Left ventricle myocardium inferior (tissue), 1 donor: ENCODE data around the gene FAAP100. TPM values are rescaled to one million over a fixed set of nuclear protein-coding genes. Genes with fewer than 3 reads are reported as not detected.
A peak's percentile ranks its signal among the peaks of the same experiment; 100 is the strongest.

Experiments used
- DNase-seq: peaks from one replicate; pipeline ENCODE4 v3.0.0-alpha.2; 2020
- H3K27ac ChIP-seq: fragments of 200-600 bp; replicated peaks from 2 replicates; pipeline ENCODE4 v1.8.0; 2021
- H3K27me3 ChIP-seq: fragments of 200-600 bp; 2 replicates; pipeline ENCODE4 v1.8.0; 2021; ENCODE audit warnings: low read depth
- H3K36me3 ChIP-seq: fragments of 200-600 bp; 2 replicates; pipeline ENCODE4 v1.8.0; 2021
- H3K4me1 ChIP-seq: fragments of 200-600 bp; 2 replicates; pipeline ENCODE4 v1.8.0; 2021
- H3K4me3 ChIP-seq: fragments of 200-600 bp; 2 replicates; pipeline ENCODE4 v1.8.0; 2021; ENCODE audit warnings: mild to moderate bottlenecking, moderate library complexity
- H3K9me3 ChIP-seq: fragments of 200-600 bp; replicated peaks from 2 replicates; pipeline ENCODE4 v1.8.0; 2021
- CTCF ChIP-seq: fragments of 200-600 bp; IDR thresholded peaks from 2 replicates; pipeline ENCODE4 v1.8.0; 2021; ENCODE audit warnings: antibody characterized with exemption, mild to moderate bottlenecking, borderline replicate concordance
- intact Hi-C: fragments of 100-400 bp; cut with micrococcal nuclease; formaldehyde crosslinking; loops from one replicate; pipeline ENCODE4 v1.11.0; 2022
- total RNA-seq: library from RNA; stranded (reverse); fragmentation: NEBNext Ultra II Directional; extraction: Animal tissue kit (Norgen Biotek cat#: 25700); gene quantifications from one replicate; pipeline ENCODE4 v1.2.1, GENCODE V29; 2021
- donor health status: DM: no; HTN: yes; CAD: no; lungs with severe emphysema.

FAAP100 gene
- total RNA-seq, 1 donor from 2014 or later, result 15.9 TPM

GRCh38 chr17:81578561-81579225, 26.5 kb upstream of the FAAP100 start:
- TF ChIP-seq CTCF, result no peak
- peaks cover 70% of the 10 kb centered on the region for H3K36me3 ChIP-seq
- H3K4me3 ChIP-seq, result no peak overlapping the region
- DNase-seq, result no peak
- H3K9me3 ChIP-seq, result no peaks in the 10 kb centered on the region
- peaks cover 48% of the 10 kb centered on the region for H3K4me1 ChIP-seq
- intact Hi-C loops, result no loop called here
- no peaks in the 10 kb centered on the region for H3K27me3 ChIP-seq
- no peak overlapping the region for H3K27ac ChIP-seq

- H3K4me1 ChIP-seq, result peaks cover 48% of the 10 kb centered on the region
- no peak for TF ChIP-seq CTCF
- DNase-seq, result no peak
- intact Hi-C loops, result no loop called here
- peaks cover 70% of the 10 kb centered on the region for H3K36me3 ChIP-seq
- H3K4me3 ChIP-seq, result no peak overlapping the region
- H3K27me3 ChIP-seq, result no peaks in the 10 kb centered on the region
- no peaks in the 10 kb centered on the region for H3K9me3 ChIP-seq
- H3K27ac ChIP-seq, result no peak overlapping the region
Measured at GRCh38 chr17:81578038-81578441, 25.9 kb upstream of the FAAP100 start.

GRCh38 chr17:81577278-81578000, 25.3 kb upstream of the FAAP100 start:
- no peaks in the 10 kb centered on the region for H3K9me3 ChIP-seq
- DNase-seq, result no peak
- H3K36me3 ChIP-seq, result peaks cover 68% of the 10 kb centered on the region
- TF ChIP-seq CTCF, result no peak
- H3K27me3 ChIP-seq, result no peaks in the 10 kb centered on the region
- intact Hi-C loops, result no loop called here
- peak overlapping the region; percentile 16 for H3K27ac ChIP-seq
- peaks cover 48% of the 10 kb centered on the region for H3K4me1 ChIP-seq
- H3K4me3 ChIP-seq, result peak overlapping the region; percentile 28

DNA sequence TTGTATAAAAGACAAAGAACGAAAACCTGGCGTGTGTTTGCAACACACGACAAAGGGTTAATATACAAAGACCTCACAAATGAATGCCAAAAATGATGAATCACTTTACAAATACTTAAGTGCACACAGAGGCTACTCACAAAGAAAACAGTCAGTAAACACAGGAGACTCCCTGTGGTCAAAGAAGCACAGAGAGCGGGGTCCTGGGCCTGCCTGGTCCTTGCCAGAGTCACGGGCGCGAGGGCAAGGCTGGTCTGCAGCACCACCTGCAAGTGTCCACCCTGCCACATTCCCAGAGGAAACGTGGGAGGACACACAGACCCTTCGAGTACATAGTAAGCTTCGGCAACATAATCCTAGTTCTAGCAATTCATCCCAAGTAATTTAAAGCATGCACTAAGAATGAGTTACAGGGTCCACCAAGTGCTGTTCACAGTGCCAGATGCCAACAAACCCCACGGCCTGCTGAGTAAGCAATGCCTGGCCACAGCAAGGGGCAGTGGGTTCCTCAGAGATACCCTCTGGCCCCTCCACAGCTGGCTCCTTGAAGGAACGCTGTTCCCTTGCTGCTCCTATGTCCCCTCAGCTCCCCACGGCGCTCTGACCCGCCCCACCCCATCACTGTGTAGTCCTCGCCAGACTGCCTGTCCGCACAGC, 24.6 kb upstream of the FAAP100 start:
- peak overlapping the region; percentile 16 for H3K27ac ChIP-seq
- intact Hi-C loops, result no loop called here
- TF ChIP-seq CTCF, result no peak
- no peaks in the 10 kb centered on the region for H3K27me3 ChIP-seq
- DNase-seq, result no peak
- peak overlapping the region; percentile 28 for H3K4me3 ChIP-seq
- no peaks in the 10 kb centered on the region for H3K9me3 ChIP-seq
- peaks cover 68% of the 10 kb centered on the region for H3K36me3 ChIP-seq
- peaks cover 44% of the 10 kb centered on the region for H3K4me1 ChIP-seq

DNA sequence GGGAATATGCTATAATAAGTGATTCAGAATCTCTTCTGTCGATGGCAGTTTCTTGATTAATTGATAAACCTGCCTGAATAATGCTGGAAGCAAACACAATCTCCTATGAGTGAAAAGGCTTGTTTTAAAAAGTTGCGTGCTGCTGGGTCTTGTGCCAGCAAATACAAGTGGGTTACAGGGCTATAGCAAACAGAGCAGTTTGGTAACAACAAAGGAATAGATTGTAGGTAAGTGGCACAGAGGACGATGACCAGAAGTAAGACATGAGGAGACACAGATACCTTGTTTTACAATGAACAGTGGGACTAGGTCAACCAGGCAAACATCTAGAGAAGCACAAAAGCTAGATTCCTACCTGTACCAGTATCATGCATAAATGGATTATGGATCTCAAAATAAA, 23.7 kb upstream of the FAAP100 start:
- H3K27ac ChIP-seq, result no peak overlapping the region
- no peak for DNase-seq
- peaks cover 72% of the 10 kb centered on the region for H3K36me3 ChIP-seq
- no peaks in the 10 kb centered on the region for H3K9me3 ChIP-seq
- no peak for TF ChIP-seq CTCF
- no peak overlapping the region for H3K4me3 ChIP-seq
- peaks cover 37% of the 10 kb centered on the region for H3K4me1 ChIP-seq
- no peaks in the 10 kb centered on the region for H3K27me3 ChIP-seq
- intact Hi-C loops, result no loop called here
